Left ventricle myocardium superior (tissue), 1 donor: ENCODE measurements around the gene BORCS5. TPM values are rescaled to one million over a fixed set of nuclear protein-coding genes. Genes with fewer than 3 reads are reported as not detected.
"Not testable (repeated sequence)": the region's sequence is repeated elsewhere in the genome, so short reads cannot be mapped to it uniquely, and the experiment has no call there.

Source experiments
- ATAC-seq: fragments of 200-7000 bp; cut with Tn5 transposase; one replicate; pipeline ENCODE4 v1.9.1; 2020; ENCODE audit warnings: mild to moderate bottlenecking, moderate library complexity
- DNase-seq: peaks from one replicate; pipeline ENCODE4 v3.0.0-alpha.2; 2020
- intact Hi-C: fragments of 100-400 bp; cut with micrococcal nuclease; formaldehyde crosslinking; loops from one replicate; pipeline ENCODE4 v1.11.0; 2022
- total RNA-seq: library from RNA; stranded (reverse); fragmentation: NEBNext Ultra II Directional; extraction: Animal tissue kit (Norgen Biotek cat#: 25700); gene quantifications from one replicate; pipeline ENCODE4 v1.2.1, GENCODE V29; 2021
- donor health status: DM: no; HTN: yes; CAD: no; lungs with severe emphysema.

Gene BORCS5
- total RNA-seq, 1 donor from 2014 or later, result 9.3 TPM

GRCh38 chr12:12419165-12419564 is 62.3 kb downstream of the BORCS5 start:
- ATAC-seq, intact Hi-C loops, DNase-seq: not testable (repeated sequence)

GRCh38 chr12:12423367-12423766 is 66.5 kb downstream of the BORCS5 start:
- intact Hi-C loops, result no loop called here
- no peak for ATAC-seq
- DNase-seq, result no peak

- intact Hi-C loops, result no loop called here
- DNase-seq (no peak), ATAC-seq (no peak)
These were observed 68.1 kb downstream of the BORCS5 start for GRCh38 chr12:12425001-12425400.

- no peak for DNase-seq
- ATAC-seq, result no peak
- intact Hi-C loops, result no loop called here
These were observed 68.7 kb downstream of the BORCS5 start for GRCh38 chr12:12425616-12426015.

- intact Hi-C loops, result no loop called here
- DNase-seq, result no peak
- ATAC-seq, result no peak
These were observed 70.7 kb downstream of the BORCS5 start for GRCh38 chr12:12427568-12427967.

GRCh38 chr12:12428047-12428446 is 71.2 kb downstream of the BORCS5 start:
- no peak for ATAC-seq

GRCh38 chr12:12428961-12429657 is 72.2 kb downstream of the BORCS5 start:
- intact Hi-C loops, result no loop called here
- no peak for ATAC-seq

More at GRCh38 chr12:12428047-12428446, 71.2 kb downstream of the BORCS5 start:
- intact Hi-C loops, result no loop called here
- no peak for DNase-seq

GRCh38 chr12:12432364-12432763 is 75.5 kb downstream of the BORCS5 start:
- intact Hi-C loops, result no loop called here
- ATAC-seq, result no peak
- no peak for DNase-seq

More at GRCh38 chr12:12428961-12429657, 72.2 kb downstream of the BORCS5 start:
- no peak for DNase-seq

- DNase-seq (no peak), ATAC-seq (no peak)
- intact Hi-C loops, result no loop called here
These were observed 76.4 kb downstream of the BORCS5 start for GRCh38 chr12:12433203-12433731.

GRCh38 chr12:12436831-12437345 is 80.0 kb downstream of the BORCS5 start:
- DNase-seq (no peak), ATAC-seq (no peak)
- intact Hi-C loops, result no loop called here

- intact Hi-C loops, result no loop called here
- no peak for ATAC-seq
These were observed 82.8 kb downstream of the BORCS5 start for GRCh38 chr12:12439636-12440035.

GRCh38 chr12:12440784-12441428 is 84.0 kb downstream of the BORCS5 start:
- intact Hi-C loops, result no loop called here
- ATAC-seq, result no peak
- DNase-seq, result no peak

More at GRCh38 chr12:12439636-12440035, 82.8 kb downstream of the BORCS5 start:
- DNase-seq, result no peak

- ATAC-seq (no peak), DNase-seq (no peak)
- intact Hi-C loops, result no loop called here
These were observed 84.5 kb downstream of the BORCS5 start for GRCh38 chr12:12441429-12441807.

- ATAC-seq (peak; percentile 58), DNase-seq (no peak)
- intact Hi-C loops, result no loop called here
These were observed 85.1 kb downstream of the BORCS5 start for GRCh38 chr12:12441843-12442461.

- DNase-seq (no peak), ATAC-seq (peak; percentile 82)
- intact Hi-C loops, result no loop called here
These were observed 85.7 kb downstream of the BORCS5 start for GRCh38 chr12:12442548-12443071.

GRCh38 chr12:12443431-12443878 is 86.6 kb downstream of the BORCS5 start:
- DNase-seq (peak; percentile 57), ATAC-seq (peak; percentile 85)
- intact Hi-C loops, result no loop called here

- intact Hi-C loops, result no loop called here
- no peak for ATAC-seq
These were observed 88.4 kb downstream of the BORCS5 start for GRCh38 chr12:12445165-12445881.

GRCh38 chr12:12445882-12446181 is 89.0 kb downstream of the BORCS5 start:
- DNase-seq (no peak), ATAC-seq (no peak)
- intact Hi-C loops, result no loop called here

More at GRCh38 chr12:12445165-12445881, 88.4 kb downstream of the BORCS5 start:
- DNase-seq, result no peak

GRCh38 chr12:12446786-12447185 is 89.9 kb downstream of the BORCS5 start:
- DNase-seq, result no peak
- no peak for ATAC-seq
- intact Hi-C loops, result no loop called here
